Testis (tissue), 2 donors: ENCODE results near the gene HRH3.

Experiments
- POLR2A ChIP-seq: fragments of 450-650 bp; IDR thresholded peaks from one replicate; pipeline ENCODE4 v1.6.1; 2017; ENCODE audit warnings: antibody characterized with exemption, mild to moderate bottlenecking, moderate library complexity
- TF ChIP-seq, protein P1 (sequence below), 3 experiments: fragments of 450-650 bp in 2 of 3; fragments of 200-600 bp in 1 of 3; sonication (generic) in 1 of 3; IDR thresholded peaks; one replicate each; pipeline ENCODE4 v1.5.1; 2016 to 2019; ENCODE audit warnings: antibody characterized with exemption in 3 of 3, mild to moderate bottlenecking in 2 of 3, moderate library complexity in 1 of 3

GRCh38 chr20:62252342-62252966 is 32.4 kb upstream of the HRH3 start:
- TF ChIP-seq, protein P1, sequence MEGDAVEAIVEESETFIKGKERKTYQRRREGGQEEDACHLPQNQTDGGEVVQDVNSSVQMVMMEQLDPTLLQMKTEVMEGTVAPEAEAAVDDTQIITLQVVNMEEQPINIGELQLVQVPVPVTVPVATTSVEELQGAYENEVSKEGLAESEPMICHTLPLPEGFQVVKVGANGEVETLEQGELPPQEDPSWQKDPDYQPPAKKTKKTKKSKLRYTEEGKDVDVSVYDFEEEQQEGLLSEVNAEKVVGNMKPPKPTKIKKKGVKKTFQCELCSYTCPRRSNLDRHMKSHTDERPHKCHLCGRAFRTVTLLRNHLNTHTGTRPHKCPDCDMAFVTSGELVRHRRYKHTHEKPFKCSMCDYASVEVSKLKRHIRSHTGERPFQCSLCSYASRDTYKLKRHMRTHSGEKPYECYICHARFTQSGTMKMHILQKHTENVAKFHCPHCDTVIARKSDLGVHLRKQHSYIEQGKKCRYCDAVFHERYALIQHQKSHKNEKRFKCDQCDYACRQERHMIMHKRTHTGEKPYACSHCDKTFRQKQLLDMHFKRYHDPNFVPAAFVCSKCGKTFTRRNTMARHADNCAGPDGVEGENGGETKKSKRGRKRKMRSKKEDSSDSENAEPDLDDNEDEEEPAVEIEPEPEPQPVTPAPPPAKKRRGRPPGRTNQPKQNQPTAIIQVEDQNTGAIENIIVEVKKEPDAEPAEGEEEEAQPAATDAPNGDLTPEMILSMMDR (IDR thresholded peaks at IDR 0.05): no peak
- TF ChIP-seq POLR2A: no peak
